ENCODE measurements around the gene MEGF9. TPM values are rescaled to one million over a fixed set of nuclear protein-coding genes. Genes with fewer than 3 reads are reported as not detected.

The MEGF9 gene
- total RNA-seq, 1 experiment from 2014 or later, result 12.2 TPM

- no peak overlapping the region for H3K27ac ChIP-seq (ENCODE audit: low read depth, low read length, poor library complexity, severe bottlenecking)
- no peak for DNase-seq (ENCODE audit: low spot score)
- H3K36me3 ChIP-seq (ENCODE audit: insufficient read depth, low read length, poor library complexity, severe bottlenecking), result peaks cover 4% of the 10 kb centered on the region
- TF ChIP-seq, protein P1, sequence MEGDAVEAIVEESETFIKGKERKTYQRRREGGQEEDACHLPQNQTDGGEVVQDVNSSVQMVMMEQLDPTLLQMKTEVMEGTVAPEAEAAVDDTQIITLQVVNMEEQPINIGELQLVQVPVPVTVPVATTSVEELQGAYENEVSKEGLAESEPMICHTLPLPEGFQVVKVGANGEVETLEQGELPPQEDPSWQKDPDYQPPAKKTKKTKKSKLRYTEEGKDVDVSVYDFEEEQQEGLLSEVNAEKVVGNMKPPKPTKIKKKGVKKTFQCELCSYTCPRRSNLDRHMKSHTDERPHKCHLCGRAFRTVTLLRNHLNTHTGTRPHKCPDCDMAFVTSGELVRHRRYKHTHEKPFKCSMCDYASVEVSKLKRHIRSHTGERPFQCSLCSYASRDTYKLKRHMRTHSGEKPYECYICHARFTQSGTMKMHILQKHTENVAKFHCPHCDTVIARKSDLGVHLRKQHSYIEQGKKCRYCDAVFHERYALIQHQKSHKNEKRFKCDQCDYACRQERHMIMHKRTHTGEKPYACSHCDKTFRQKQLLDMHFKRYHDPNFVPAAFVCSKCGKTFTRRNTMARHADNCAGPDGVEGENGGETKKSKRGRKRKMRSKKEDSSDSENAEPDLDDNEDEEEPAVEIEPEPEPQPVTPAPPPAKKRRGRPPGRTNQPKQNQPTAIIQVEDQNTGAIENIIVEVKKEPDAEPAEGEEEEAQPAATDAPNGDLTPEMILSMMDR (conservative IDR thresholded peaks at IDR 0.05; ENCODE audit: low read depth, low read length), result no peak
- TF ChIP-seq EZH2 (IDR thresholded peaks at IDR 0.05; ENCODE audit: borderline replicate concordance, low read depth, low read length, poor library complexity, severe bottlenecking), result no peak
- H3K4me1 ChIP-seq (ENCODE audit: insufficient read depth, low read length, poor library complexity, severe bottlenecking), result no peaks in the 10 kb centered on the region
- BruUV-seq (replicated peaks), result no TSS peak
- H3K27me3 ChIP-seq (replicated peaks; ENCODE audit: insufficient read depth, low read depth, low read length, poor library complexity), result no peaks in the 10 kb centered on the region
- CTCF ChIA-PET, result no interaction called here
- intact Hi-C loops (cut with micrococcal nuclease; ENCODE audit: unreplicated experiment), result no loop called here
- POLR2A ChIA-PET (ENCODE audit: low non-redundant PET), result no interaction called here
- no peak overlapping the region for H3K4me3 ChIP-seq (ENCODE audit: low read depth, low read length, poor library complexity, severe bottlenecking)
- H3K9me3 ChIP-seq (ENCODE audit: low read depth, low read length, poor library complexity, severe bottlenecking), result no peaks in the 10 kb centered on the region
Observed at GRCh38 chr9:120608421-120608820, 105.8 kb downstream of the MEGF9 start.

GRCh38 chr9:120603591-120603990, 110.7 kb downstream of the MEGF9 start:
- Histone ChIP-seq H3K4me1 (ENCODE audit: insufficient read depth, low read length, poor library complexity, severe bottlenecking) (no peaks in the 10 kb centered on the region), H3K27me3 (replicated peaks; ENCODE audit: insufficient read depth, low read depth, low read length, poor library complexity) (no peaks in the 10 kb centered on the region), H3K27ac (ENCODE audit: low read depth, low read length, poor library complexity, severe bottlenecking) (no peak overlapping the region), H3K9me3 (ENCODE audit: low read depth, low read length, poor library complexity, severe bottlenecking) (no peaks in the 10 kb centered on the region), H3K4me3 (ENCODE audit: low read depth, low read length, poor library complexity, severe bottlenecking) (no peak overlapping the region), H3K36me3 (ENCODE audit: insufficient read depth, low read length, poor library complexity, severe bottlenecking) (peaks cover 4% of the 10 kb centered on the region)
- DNase-seq (ENCODE audit: low spot score), result no peak
- BruUV-seq (replicated peaks), result no TSS peak
- intact Hi-C loops (cut with micrococcal nuclease; ENCODE audit: unreplicated experiment), result no loop called here
- TF ChIP-seq, protein P1 (conservative IDR thresholded peaks at IDR 0.05; ENCODE audit: low read depth, low read length), result no peak
- TF ChIP-seq EZH2 (IDR thresholded peaks at IDR 0.05; ENCODE audit: borderline replicate concordance, low read depth, low read length, poor library complexity, severe bottlenecking), result no peak
- ChIA-PET CTCF (no interaction called here), POLR2A (ENCODE audit: low non-redundant PET) (no interaction called here)

GRCh38 chr9:120603010-120603409, 111.3 kb downstream of the MEGF9 start:
- DNase-seq (ENCODE audit: low spot score), result no peak
- TF ChIP-seq, protein P1 (conservative IDR thresholded peaks at IDR 0.05; ENCODE audit: low read depth, low read length), result no peak
- no peak for TF ChIP-seq EZH2 (IDR thresholded peaks at IDR 0.05; ENCODE audit: borderline replicate concordance, low read depth, low read length, poor library complexity, severe bottlenecking)
- intact Hi-C loops (cut with micrococcal nuclease; ENCODE audit: unreplicated experiment), result no loop called here
- Histone ChIP-seq H3K4me3 (ENCODE audit: low read depth, low read length, poor library complexity, severe bottlenecking) (no peak overlapping the region), H3K4me1 (ENCODE audit: insufficient read depth, low read length, poor library complexity, severe bottlenecking) (no peaks in the 10 kb centered on the region), H3K27me3 (replicated peaks; ENCODE audit: insufficient read depth, low read depth, low read length, poor library complexity) (no peaks in the 10 kb centered on the region), H3K9me3 (ENCODE audit: low read depth, low read length, poor library complexity, severe bottlenecking) (no peaks in the 10 kb centered on the region), H3K27ac (ENCODE audit: low read depth, low read length, poor library complexity, severe bottlenecking) (no peak overlapping the region), H3K36me3 (ENCODE audit: insufficient read depth, low read length, poor library complexity, severe bottlenecking) (peaks cover 4% of the 10 kb centered on the region)
- ChIA-PET POLR2A (ENCODE audit: low non-redundant PET) (no interaction called here), CTCF (no interaction called here)
- no TSS peak for BruUV-seq (replicated peaks)
